Glutamatergic neuron (in vitro differentiated cells): Measurements from ENCODE around the gene HHIP. TPM values are rescaled to one million over a fixed set of nuclear protein-coding genes. Genes with fewer than 3 reads are reported as not detected.

Source experiments
- DNase-seq: peaks from one replicate; pipeline ENCODE4 v3.0.0; 2022
- H3K27ac Mint-ChIP-seq: one replicate; pipeline ENCODE4 v1.8.0; 2020; ENCODE audit warnings: mild to moderate bottlenecking, mixed read lengths, inconsistent platforms; ENCODE audit not compliant: unreplicated experiment
- H3K27me3 Mint-ChIP-seq: one replicate; pipeline ENCODE4 v1.8.0; 2020; ENCODE audit warnings: mild to moderate bottlenecking, moderate library complexity, mixed read lengths, inconsistent platforms; ENCODE audit not compliant: unreplicated experiment
- H3K36me3 Mint-ChIP-seq: one replicate; pipeline ENCODE4 v1.8.0; 2020; ENCODE audit warnings: mild to moderate bottlenecking, mixed read lengths, inconsistent platforms; ENCODE audit not compliant: unreplicated experiment
- H3K4me1 Mint-ChIP-seq: one replicate; pipeline ENCODE4 v1.8.0; 2020; ENCODE audit warnings: mild to moderate bottlenecking, low read depth, mixed read lengths, inconsistent platforms; ENCODE audit not compliant: unreplicated experiment
- H3K4me3 Mint-ChIP-seq: one replicate; pipeline ENCODE4 v1.8.0; 2020; ENCODE audit warnings: mild to moderate bottlenecking, mixed read lengths, inconsistent platforms; ENCODE audit not compliant: unreplicated experiment
- H3K9me3 Mint-ChIP-seq: one replicate; pipeline ENCODE4 v1.8.0; 2020; ENCODE audit warnings: mild to moderate bottlenecking, moderate library complexity, mixed read lengths, inconsistent platforms; ENCODE audit not compliant: unreplicated experiment
- total RNA-seq: library from RNA; stranded (reverse); fragmentation: NEBNext Ultra II Directional; extraction: Animal tissue kit (Norgen Biotek cat#: 25700); gene quantifications from one replicate; pipeline ENCODE4 v1.2.1, GENCODE V29; 2021; ENCODE audit not compliant: unreplicated experiment
- TF ChIP-seq, protein P1 (sequence below): fragments of 200-600 bp; sonication (generic); IDR thresholded peaks from one replicate; pipeline ENCODE4 v1.5.0; 2021; ENCODE audit not compliant: partially characterized antibody, unreplicated experiment

Gene HHIP
- total RNA-seq, 1 donor from 2014 or later: 9.7 TPM

DNA sequence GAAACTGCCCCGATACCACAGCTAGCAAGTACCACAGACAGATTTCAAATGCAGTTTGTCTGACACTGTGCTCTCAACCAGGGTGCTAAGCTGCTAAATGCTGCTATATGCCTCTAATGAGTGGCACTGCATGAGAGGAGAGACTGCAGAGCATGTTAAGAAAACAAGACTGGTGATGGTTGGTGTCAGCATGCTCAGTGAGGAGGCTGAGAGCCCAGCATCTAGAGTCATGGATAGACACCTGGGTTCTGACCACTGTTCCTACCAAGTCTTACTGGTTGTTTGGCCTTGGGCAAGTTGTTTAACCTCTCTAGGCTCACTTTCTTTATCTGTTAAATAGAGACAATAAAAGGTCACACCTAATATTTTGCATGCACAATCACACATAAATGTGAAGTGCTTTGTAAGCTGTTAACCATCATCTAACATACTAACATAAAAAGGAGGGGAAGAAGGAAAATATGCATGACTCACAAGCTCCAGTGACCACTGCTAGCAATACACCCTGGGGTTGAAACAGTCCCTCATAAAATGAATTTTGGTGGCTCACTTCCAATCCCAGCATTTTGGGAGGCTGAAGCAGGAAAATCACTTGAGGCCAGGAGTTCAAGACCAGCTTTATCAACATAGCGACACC lies 20.7 kb downstream of the HHIP start:
- Mint-ChIP-seq H3K4me1 (no peaks in the 10 kb centered on the region), H3K9me3 (peaks cover 2% of the 10 kb centered on the region), H3K4me3 (no peak overlapping the region), H3K27ac (no peak overlapping the region), H3K36me3 (no peaks in the 10 kb centered on the region), H3K27me3 (no peaks in the 10 kb centered on the region)
- TF ChIP-seq, protein P1, sequence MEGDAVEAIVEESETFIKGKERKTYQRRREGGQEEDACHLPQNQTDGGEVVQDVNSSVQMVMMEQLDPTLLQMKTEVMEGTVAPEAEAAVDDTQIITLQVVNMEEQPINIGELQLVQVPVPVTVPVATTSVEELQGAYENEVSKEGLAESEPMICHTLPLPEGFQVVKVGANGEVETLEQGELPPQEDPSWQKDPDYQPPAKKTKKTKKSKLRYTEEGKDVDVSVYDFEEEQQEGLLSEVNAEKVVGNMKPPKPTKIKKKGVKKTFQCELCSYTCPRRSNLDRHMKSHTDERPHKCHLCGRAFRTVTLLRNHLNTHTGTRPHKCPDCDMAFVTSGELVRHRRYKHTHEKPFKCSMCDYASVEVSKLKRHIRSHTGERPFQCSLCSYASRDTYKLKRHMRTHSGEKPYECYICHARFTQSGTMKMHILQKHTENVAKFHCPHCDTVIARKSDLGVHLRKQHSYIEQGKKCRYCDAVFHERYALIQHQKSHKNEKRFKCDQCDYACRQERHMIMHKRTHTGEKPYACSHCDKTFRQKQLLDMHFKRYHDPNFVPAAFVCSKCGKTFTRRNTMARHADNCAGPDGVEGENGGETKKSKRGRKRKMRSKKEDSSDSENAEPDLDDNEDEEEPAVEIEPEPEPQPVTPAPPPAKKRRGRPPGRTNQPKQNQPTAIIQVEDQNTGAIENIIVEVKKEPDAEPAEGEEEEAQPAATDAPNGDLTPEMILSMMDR: no peak
- no peak for DNase-seq

DNA sequence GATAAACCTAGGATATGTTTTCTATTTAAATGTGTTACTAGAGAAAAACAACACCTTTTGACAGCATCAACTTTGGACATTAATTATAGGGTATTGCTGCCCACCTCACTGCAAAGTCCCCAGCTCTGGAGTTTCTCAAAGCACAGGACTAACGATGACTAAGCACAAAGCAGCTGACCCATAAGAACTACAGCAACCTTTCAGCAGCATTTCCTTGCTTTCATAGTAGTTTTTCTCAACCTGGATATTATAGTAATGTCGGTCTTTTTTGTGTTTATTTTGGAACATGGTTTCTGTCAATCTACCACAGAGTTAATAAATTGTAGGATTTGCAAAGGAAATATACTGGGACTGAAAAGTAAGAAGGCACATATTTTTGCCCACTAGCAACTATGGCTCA lies 21.5 kb downstream of the HHIP start:
- no peak overlapping the region for H3K27ac Mint-ChIP-seq
- TF ChIP-seq, protein P1: no peak
- H3K4me1 Mint-ChIP-seq: no peaks in the 10 kb centered on the region
- H3K27me3 Mint-ChIP-seq: no peaks in the 10 kb centered on the region
- H3K36me3 Mint-ChIP-seq: no peaks in the 10 kb centered on the region
- DNase-seq: no peak
- H3K4me3 Mint-ChIP-seq: no peak overlapping the region
- peaks cover 2% of the 10 kb centered on the region for H3K9me3 Mint-ChIP-seq

DNA sequence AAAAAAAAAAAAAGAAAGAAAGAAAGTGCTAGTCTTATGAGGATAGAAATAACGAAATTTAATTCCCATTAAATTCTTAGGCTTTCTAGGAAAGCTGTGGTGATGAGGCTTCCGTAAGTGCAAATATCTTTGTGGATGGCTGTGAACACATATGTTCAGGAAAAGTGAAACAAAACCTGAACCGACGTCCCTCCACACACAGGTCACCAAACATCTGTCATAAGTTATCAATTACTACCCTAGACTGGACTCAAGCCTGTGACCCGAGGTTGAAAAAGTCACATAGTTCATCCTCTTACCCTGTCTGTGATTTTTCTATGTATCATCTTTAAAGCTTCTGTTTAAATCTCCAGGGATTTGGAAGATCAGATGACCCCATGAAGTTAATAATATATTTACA lies 24.8 kb downstream of the HHIP start:
- Mint-ChIP-seq H3K27ac (no peak overlapping the region), H3K36me3 (no peaks in the 10 kb centered on the region), H3K27me3 (no peaks in the 10 kb centered on the region), H3K9me3 (peaks cover 2% of the 10 kb centered on the region), H3K4me3 (no peak overlapping the region), H3K4me1 (no peaks in the 10 kb centered on the region)
- TF ChIP-seq, protein P1: no peak
- no peak for DNase-seq

DNA sequence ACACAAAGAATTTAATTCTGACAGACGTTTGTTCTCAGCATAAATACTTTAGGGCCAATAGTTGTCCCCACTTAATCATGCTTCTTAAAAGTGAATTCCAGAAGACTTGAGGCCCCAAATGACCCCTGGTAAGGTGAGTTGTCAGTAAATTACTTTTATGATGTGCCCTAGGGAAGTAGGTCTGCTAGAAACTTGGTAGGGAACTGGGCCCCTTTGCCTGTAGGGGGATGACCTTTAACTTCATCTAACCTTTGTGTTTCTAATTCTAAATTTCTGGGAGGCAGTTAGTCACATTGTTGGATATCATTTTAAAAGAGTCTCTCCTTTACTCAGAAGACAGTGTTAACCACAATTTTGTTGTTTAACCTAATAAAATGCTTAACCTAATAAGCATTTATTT lies 28.8 kb downstream of the HHIP start:
- no peaks in the 10 kb centered on the region for H3K36me3 Mint-ChIP-seq
- no peak overlapping the region for H3K27ac Mint-ChIP-seq
- TF ChIP-seq, protein P1: no peak
- H3K4me3 Mint-ChIP-seq: no peak overlapping the region
- H3K27me3 Mint-ChIP-seq: peaks cover 2% of the 10 kb centered on the region
- no peaks in the 10 kb centered on the region for H3K9me3 Mint-ChIP-seq
- H3K4me1 Mint-ChIP-seq: no peaks in the 10 kb centered on the region
- DNase-seq: no peak

DNA sequence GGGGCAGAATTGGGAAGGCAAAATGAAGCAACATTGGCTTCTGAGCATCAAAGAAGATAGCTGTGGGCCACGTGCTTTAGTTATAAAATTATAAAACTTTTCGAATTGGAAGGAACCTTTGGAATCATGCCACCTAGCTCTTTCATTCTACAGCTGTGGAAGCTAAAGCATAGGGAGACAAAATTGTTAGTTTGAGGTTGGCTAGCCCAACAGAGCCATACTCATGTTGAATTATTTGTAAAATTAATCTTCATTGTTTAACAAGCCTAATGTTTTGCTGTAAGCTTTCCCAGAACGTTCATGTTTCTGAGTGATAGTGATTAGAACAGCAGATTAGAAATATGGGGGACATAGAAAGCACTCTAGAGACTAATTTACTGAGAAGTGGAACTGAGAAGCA lies 35.9 kb downstream of the HHIP start:
- DNase-seq: no peak

More for the DNA sequence above, 35.9 kb downstream of the HHIP start:
- Mint-ChIP-seq H3K9me3 (no peaks in the 10 kb centered on the region), H3K4me3 (no peak overlapping the region), H3K36me3 (no peaks in the 10 kb centered on the region), H3K27ac (no peak overlapping the region), H3K27me3 (peaks cover 2% of the 10 kb centered on the region), H3K4me1 (no peaks in the 10 kb centered on the region)
- TF ChIP-seq, protein P1: no peak
